Fibroblast of pulmonary artery (primary cell): ENCODE data around the gene CWC27.

Experiments
- DNase-seq: peaks from one replicate; pipeline ENCODE4 v3.0.0-alpha.2; 2010; ENCODE audit warnings: low read depth
- H3K4me3 ChIP-seq: replicated peaks from 2 replicates; pipeline ENCODE4 v1.5.1; 2011; ENCODE audit warnings: low read depth, mild to moderate bottlenecking, control low read depth, low read length, moderate library complexity
- CTCF ChIP-seq: IDR thresholded peaks from 2 replicates; pipeline ENCODE4 v1.5.1; 2011; ENCODE audit warnings: mild to moderate bottlenecking, control low read depth, low read length, inconsistent platforms; ENCODE audit errors: missing control alignments

CWC27 gene

GRCh38 chr5:65032250-65032649 is 263.5 kb downstream of the CWC27 start:
- no peak overlapping the region for H3K4me3 ChIP-seq
- DNase-seq, result peak; percentile 98
- TF ChIP-seq CTCF, result no peak

- DNase-seq, result peak; percentile 48
- no peak for TF ChIP-seq CTCF
- no peak overlapping the region for H3K4me3 ChIP-seq
Observed at GRCh38 chr5:65034029-65034812, 265.5 kb downstream of the CWC27 start.

- H3K4me3 ChIP-seq, result peak overlapping the region; percentile 55
- DNase-seq, result no peak
- no peak for TF ChIP-seq CTCF
Observed at GRCh38 chr5:65034813-65035209, 266.1 kb downstream of the CWC27 start.

GRCh38 chr5:65035211-65036206 is 266.8 kb downstream of the CWC27 start:
- peak overlapping the region; percentile 55 for H3K4me3 ChIP-seq
- no peak for TF ChIP-seq CTCF
- DNase-seq, result peak; percentile 96

- no peak for DNase-seq
- TF ChIP-seq CTCF, result peak; percentile 23
- no peak overlapping the region for H3K4me3 ChIP-seq
Observed at GRCh38 chr5:65037831-65038815, 269.4 kb downstream of the CWC27 start.

GRCh38 chr5:65041296-65042158 is 272.8 kb downstream of the CWC27 start:
- H3K4me3 ChIP-seq, result no peak overlapping the region
- TF ChIP-seq CTCF, result no peak
- peak; percentile 45 for DNase-seq
